ENCODE data around the gene CASR. TPM values are rescaled to one million over a fixed set of nuclear protein-coding genes. Genes with fewer than 3 reads are reported as not detected.

Gene CASR
- total RNA-seq, 1 experiment from 2014 or later: not detected

- no peak for DNase-seq (ENCODE audit: low read depth)
Measured at GRCh38 chr3:122215592-122216298, 32.3 kb downstream of the CASR start.

- no peak for DNase-seq (ENCODE audit: low read depth)
Measured at GRCh38 chr3:122217901-122218300, 34.4 kb downstream of the CASR start.

- DNase-seq (ENCODE audit: low read depth): no peak
Measured at GRCh38 chr3:122219242-122219872, 35.9 kb downstream of the CASR start.

- no peak for DNase-seq (ENCODE audit: low read depth)
Measured at GRCh38 chr3:122227036-122227781, 43.7 kb downstream of the CASR start.

GRCh38 chr3:122230174-122230573 is 46.7 kb downstream of the CASR start:
- peak; percentile 9 for DNase-seq (ENCODE audit: low read depth)

GRCh38 chr3:122231465-122232157 is 48.1 kb downstream of the CASR start:
- no peak for DNase-seq (ENCODE audit: low read depth)

GRCh38 chr3:122232485-122232884 is 49.0 kb downstream of the CASR start:
- no peak for DNase-seq (ENCODE audit: low read depth)

- no peak for DNase-seq (ENCODE audit: low read depth)
Measured at GRCh38 chr3:122233101-122233952, 49.9 kb downstream of the CASR start.

- DNase-seq (ENCODE audit: low read depth): no peak
Measured at GRCh38 chr3:122234117-122234516, 50.6 kb downstream of the CASR start.

- no peak for DNase-seq (ENCODE audit: low read depth)
Measured at GRCh38 chr3:122235147-122235546, 51.7 kb downstream of the CASR start.

GRCh38 chr3:122239112-122239511 is 55.6 kb downstream of the CASR start:
- DNase-seq (ENCODE audit: low read depth): no peak

- DNase-seq (ENCODE audit: low read depth): peak; percentile 13
Measured at GRCh38 chr3:122245513-122246174, 62.2 kb downstream of the CASR start.

GRCh38 chr3:122246199-122246598 is 62.7 kb downstream of the CASR start:
- no peak for DNase-seq (ENCODE audit: low read depth)

GRCh38 chr3:122247087-122247824 is 63.8 kb downstream of the CASR start:
- no peak for DNase-seq (ENCODE audit: low read depth)

GRCh38 chr3:122247825-122248185 is 64.3 kb downstream of the CASR start:
- DNase-seq (ENCODE audit: low read depth): no peak

- DNase-seq (ENCODE audit: low read depth): no peak
Measured at GRCh38 chr3:122251428-122251827, 68.0 kb downstream of the CASR start.

GRCh38 chr3:122253581-122253980 is 70.1 kb downstream of the CASR start:
- no peak for DNase-seq (ENCODE audit: low read depth)

GRCh38 chr3:122255757-122256439 is 72.4 kb downstream of the CASR start:
- no peak for DNase-seq (ENCODE audit: low read depth)

GRCh38 chr3:122257644-122258364 is 74.3 kb downstream of the CASR start:
- DNase-seq (ENCODE audit: low read depth): no peak
